RWPE2 (cell line): ENCODE results near the gene ITCH.

Experiments
- ATAC-seq: fragments of 200-7000 bp; cut with Tn5 transposase; 3 replicates; pipeline ENCODE4 v1.9.1; 2021; ENCODE audit warnings: low read depth
- DNase-seq: peaks from one replicate; pipeline ENCODE4 v3.0.0-alpha.2; 2020; ENCODE audit warnings: low spot score
- H3K27ac ChIP-seq: fragments of 450-650 bp; 2 replicates; pipeline ENCODE4 v1.5.1; 2017; ENCODE audit warnings: mild to moderate bottlenecking; ENCODE audit not compliant: poor library complexity, severe bottlenecking
- H3K27me3 ChIP-seq: fragments of 250-450 bp; sonication (Bioruptor Pico); 2 replicates; pipeline ENCODE4 v1.5.1; 2021; ENCODE audit warnings: mild to moderate bottlenecking, moderate library complexity; ENCODE audit not compliant: insufficient read depth, poor library complexity, severe bottlenecking
- H3K36me3 ChIP-seq: fragments of 250-450 bp; sonication (Bioruptor Pico); 2 replicates; pipeline ENCODE4 v1.5.1; 2020; ENCODE audit warnings: low read depth, mild to moderate bottlenecking, moderate library complexity
- H3K4me1 ChIP-seq: fragments of 250-450 bp; sonication (Bioruptor Pico); 2 replicates; pipeline ENCODE4 v1.5.1; 2021; ENCODE audit warnings: mild to moderate bottlenecking, moderate library complexity; ENCODE audit not compliant: insufficient read depth, poor library complexity, severe bottlenecking
- H3K4me3 ChIP-seq: fragments of 250-450 bp; sonication (Bioruptor Pico); 2 replicates; pipeline ENCODE4 v1.5.1; 2021; ENCODE audit warnings: mild to moderate bottlenecking, moderate library complexity; ENCODE audit not compliant: severe bottlenecking
- H3K9me3 ChIP-seq: fragments of 250-450 bp; sonication (Bioruptor Pico); 2 replicates; pipeline ENCODE4 v1.5.1; 2021; ENCODE audit warnings: mild to moderate bottlenecking, moderate library complexity; ENCODE audit not compliant: severe bottlenecking
- CTCF ChIP-seq: fragments of 450-650 bp; IDR thresholded peaks from one replicate; pipeline ENCODE4 v1.5.1; 2017; ENCODE audit warnings: mild to moderate bottlenecking, moderate library complexity; ENCODE audit not compliant: poor library complexity, severe bottlenecking

ITCH gene

GRCh38 chr20:34522969-34523871, 160.1 kb downstream of the ITCH start:
- DNase-seq = peak; percentile 83
- peak; percentile 88 for TF ChIP-seq CTCF
- H3K27ac ChIP-seq = peak overlapping the region; percentile 60
- H3K4me1 ChIP-seq = peaks cover 18% of the 10 kb centered on the region
- peak; percentile 7; the same call in 1 of the 3 replicates for ATAC-seq
- H3K9me3 ChIP-seq = no peaks in the 10 kb centered on the region
- peaks cover 54% of the 10 kb centered on the region for H3K36me3 ChIP-seq
- no peaks in the 10 kb centered on the region for H3K27me3 ChIP-seq
- no peak overlapping the region for H3K4me3 ChIP-seq

GRCh38 chr20:34524426-34524825, 161.4 kb downstream of the ITCH start:
- Histone ChIP-seq H3K27me3 (no peaks in the 10 kb centered on the region), H3K9me3 (no peaks in the 10 kb centered on the region), H3K4me1 (peaks cover 18% of the 10 kb centered on the region), H3K27ac (peak overlapping the region; percentile 60), H3K4me3 (no peak overlapping the region), H3K36me3 (peaks cover 59% of the 10 kb centered on the region)
- DNase-seq = peak; percentile 38
- ATAC-seq = no peak
- no peak for TF ChIP-seq CTCF

- Histone ChIP-seq H3K4me3 (no peak overlapping the region), H3K9me3 (no peaks in the 10 kb centered on the region), H3K27me3 (no peaks in the 10 kb centered on the region), H3K27ac (peak overlapping the region; percentile 60), H3K36me3 (peaks cover 59% of the 10 kb centered on the region), H3K4me1 (peaks cover 18% of the 10 kb centered on the region)
- no peak for TF ChIP-seq CTCF
- ATAC-seq (no peak; the same call in 2 of the 3 replicates), DNase-seq (no peak)
Measured at GRCh38 chr20:34525342-34525708, 162.3 kb downstream of the ITCH start.

- Histone ChIP-seq H3K9me3 (no peaks in the 10 kb centered on the region), H3K4me3 (no peak overlapping the region), H3K4me1 (peaks cover 18% of the 10 kb centered on the region), H3K36me3 (peaks cover 60% of the 10 kb centered on the region), H3K27me3 (no peaks in the 10 kb centered on the region), H3K27ac (peak overlapping the region; percentile 60)
- DNase-seq (peak; percentile 100), ATAC-seq (peak; percentile 92)
- no peak for TF ChIP-seq CTCF
Measured at GRCh38 chr20:34525709-34526416, 162.8 kb downstream of the ITCH start.

GRCh38 chr20:34526466-34526865, 163.4 kb downstream of the ITCH start:
- H3K4me3 ChIP-seq = no peak overlapping the region

More at GRCh38 chr20:34526466-34526865, 163.4 kb downstream of the ITCH start:
- H3K36me3 ChIP-seq = peaks cover 65% of the 10 kb centered on the region
- no peaks in the 10 kb centered on the region for H3K27me3 ChIP-seq
- H3K27ac ChIP-seq = peak overlapping the region; percentile 60
- DNase-seq = no peak
- TF ChIP-seq CTCF = no peak
- H3K9me3 ChIP-seq = no peaks in the 10 kb centered on the region
- H3K4me1 ChIP-seq = peaks cover 18% of the 10 kb centered on the region
- no peak for ATAC-seq
